Inferior parietal cortex (tissue), 1 donor: ENCODE results near the gene PZP.
"Not testable (repeated sequence)": the region's sequence is repeated elsewhere in the genome, so short reads cannot be mapped to it uniquely, and the experiment has no call there.

ENCODE experiments used
- DNase-seq: peaks from one replicate; pipeline ENCODE4 v3.0.0-alpha.2; 2016; ENCODE audit errors: extremely low spot score

Gene PZP

GRCh38 chr12:9208229-9208628 is at the start of gene PZP:
Gene PZP (minus strand): TSS chr12:9208395. CDS start chr12:9208341, 54 bp downstream.
- DNase-seq = no peak

DNA sequence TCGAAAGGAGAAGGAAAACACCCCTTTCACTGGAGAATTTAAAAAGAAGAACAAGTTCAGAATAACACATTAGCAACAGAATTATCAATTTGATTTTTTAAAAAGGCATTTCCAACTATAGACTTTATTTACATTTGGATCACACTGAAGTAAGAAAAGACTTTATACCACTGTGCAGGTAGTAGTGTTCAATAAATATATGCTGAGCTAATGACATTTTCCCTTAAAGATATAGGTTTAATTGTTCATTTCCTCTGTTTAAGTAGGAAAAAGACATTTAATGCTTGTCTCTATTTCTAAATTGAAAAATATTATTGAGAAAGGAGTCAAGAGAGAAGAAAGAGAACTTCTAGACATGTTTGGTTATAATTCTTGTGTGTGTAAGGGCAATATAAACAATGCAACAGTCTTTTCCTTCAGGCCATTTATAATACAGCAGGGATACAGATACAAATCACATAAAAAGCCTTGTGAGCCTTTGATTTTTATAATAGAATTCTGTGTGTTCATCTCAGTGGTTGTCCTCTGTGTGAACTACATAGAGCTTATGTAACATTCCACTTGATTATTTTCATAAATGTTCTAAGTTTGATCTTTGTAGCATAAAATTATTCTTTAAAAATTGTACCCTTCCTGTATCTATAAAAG is 48.7 kb upstream of the PZP start:
- no peak for DNase-seq

GRCh38 chr12:9256341-9256740 is 48.1 kb upstream of the PZP start:
- DNase-seq = no peak

- DNase-seq = no peak
These were observed 47.6 kb upstream of the PZP start for GRCh38 chr12:9255837-9256236.

DNA sequence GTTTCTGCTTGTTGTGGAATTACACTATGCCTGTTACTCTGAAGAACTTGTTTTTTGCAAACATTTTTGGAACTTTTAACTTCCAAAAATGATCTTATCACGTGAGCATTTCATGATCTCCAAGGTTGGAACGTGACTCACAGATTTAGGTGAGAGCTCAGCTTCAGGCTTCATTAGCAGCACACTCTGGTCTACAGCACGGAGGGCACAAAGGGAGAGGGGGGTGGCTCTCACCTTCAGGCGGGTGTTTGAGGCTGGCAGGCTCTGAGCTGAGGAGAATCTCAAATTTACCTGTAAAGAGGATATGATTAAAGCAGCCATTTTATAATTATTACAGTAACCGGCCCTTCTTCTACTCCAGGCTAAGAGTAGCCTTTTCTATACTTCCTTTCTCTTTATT is 45.3 kb upstream of the PZP start:
- DNase-seq = no peak

GRCh38 chr12:9252791-9253190 is 44.6 kb upstream of the PZP start:
- DNase-seq = not testable (repeated sequence)

DNA sequence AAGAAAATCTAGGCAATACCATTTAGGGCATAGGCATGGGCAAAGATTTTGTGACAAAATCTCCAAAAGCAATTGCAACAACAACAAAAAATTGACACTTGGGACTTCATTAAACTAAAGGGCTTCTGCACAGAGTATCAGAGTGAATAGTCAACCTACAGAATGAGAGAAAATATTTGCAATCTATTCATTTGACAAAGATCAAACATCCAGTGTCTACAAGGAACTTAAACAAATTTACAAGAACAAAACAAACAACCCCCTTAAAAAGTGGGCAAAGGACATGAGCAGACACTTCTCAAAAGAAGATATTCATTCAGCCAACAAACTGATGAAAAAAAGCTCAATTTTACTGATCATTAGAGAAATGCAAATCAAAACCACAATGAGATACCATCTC is 44.1 kb upstream of the PZP start:
- no peak for DNase-seq

DNA sequence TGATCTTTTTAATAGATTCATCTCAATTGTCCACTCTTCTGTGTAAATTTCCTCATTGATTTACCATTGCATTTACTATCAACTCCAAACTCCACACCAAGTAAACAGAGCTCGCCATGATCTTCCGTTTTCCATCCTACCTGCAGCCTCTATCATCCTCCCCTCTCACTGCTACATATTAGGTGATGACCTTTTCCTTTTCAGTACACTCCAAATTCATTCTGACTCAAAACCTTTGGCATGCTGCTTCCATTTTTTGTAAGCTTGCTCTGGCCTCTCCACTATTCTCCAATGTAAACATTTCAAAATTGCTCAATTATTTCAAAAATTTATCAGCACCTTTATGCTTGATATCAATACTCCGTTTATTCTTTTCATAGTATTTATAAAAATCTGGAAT is 40.2 kb upstream of the PZP start:
- DNase-seq = no peak

DNA sequence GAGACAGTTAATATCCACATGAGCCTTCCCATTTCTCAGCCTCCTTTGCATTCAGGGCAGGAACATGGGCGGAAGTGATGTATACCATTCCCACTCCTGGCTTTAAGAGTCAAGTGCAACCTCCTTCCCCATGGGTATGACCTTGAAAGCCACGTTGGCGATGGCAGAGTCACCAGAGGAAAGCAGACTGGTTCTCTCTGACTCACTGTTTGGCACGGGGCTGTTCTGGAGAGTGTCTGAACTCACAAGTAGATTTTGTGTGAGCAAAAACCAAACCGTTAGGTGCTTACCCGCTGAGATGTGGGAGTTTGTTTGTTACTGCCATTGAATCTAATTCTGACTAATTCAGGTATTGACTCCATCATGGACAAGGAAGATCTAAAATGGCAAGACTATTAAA is 36.7 kb upstream of the PZP start:
- no peak for DNase-seq

DNA sequence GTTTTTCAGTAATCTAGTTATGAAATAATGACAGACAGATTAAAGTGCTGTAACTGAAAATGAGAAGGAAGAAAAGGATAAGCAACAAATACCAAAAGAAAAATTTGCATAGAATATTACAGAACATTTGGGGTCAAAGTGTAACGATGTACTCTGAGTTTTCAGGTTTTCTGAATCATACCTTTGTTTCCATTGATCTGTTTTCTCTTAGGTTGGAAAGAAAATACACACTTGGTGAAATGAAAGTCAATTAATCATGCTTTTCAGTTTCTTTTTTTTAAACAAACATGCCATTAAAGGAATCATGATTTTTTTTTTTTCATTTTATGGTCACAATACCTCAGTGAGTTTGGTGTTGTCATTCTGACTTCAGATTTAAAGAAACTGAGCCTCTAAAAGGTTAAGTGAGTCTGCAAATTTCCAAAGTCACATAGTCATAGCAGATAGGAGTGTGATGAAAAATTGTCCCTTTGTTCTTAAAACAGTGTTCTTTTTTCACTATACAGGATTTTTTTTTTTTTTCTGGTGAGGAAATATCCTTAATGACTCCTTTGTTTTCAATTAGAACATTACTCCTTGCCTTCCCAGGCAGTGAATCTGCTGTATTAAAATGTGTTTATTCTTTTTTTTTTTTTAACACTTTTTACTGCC is 35.9 kb upstream of the PZP start:
- no peak for DNase-seq

GRCh38 chr12:9241301-9241700 is 33.1 kb upstream of the PZP start:
- DNase-seq = no peak

DNA sequence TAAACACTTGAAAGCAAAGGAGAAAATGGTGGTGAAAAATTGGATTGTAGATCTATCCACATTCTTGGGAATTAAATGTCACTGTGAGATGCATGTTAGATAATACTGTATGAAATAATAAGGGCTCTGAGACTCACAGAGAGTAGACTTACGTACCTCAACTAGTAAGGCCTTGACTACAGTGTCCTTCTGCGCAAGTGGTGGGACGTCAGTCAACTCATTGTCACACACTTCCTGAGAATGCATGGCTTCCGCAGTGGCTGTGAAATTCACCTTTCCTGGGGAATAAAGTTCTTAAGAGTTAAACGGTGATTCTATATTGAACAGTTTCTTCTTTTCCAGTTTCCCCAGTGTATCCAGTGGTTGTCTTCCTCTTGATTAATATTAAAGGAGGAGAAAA is 32.6 kb upstream of the PZP start:
- DNase-seq = no peak

- not testable (repeated sequence) for DNase-seq
These were observed 31.9 kb upstream of the PZP start for GRCh38 chr12:9240004-9240635.

GRCh38 chr12:9237286-9237685 is 29.1 kb upstream of the PZP start:
- DNase-seq = no peak

GRCh38 chr12:9235519-9235918 is 27.3 kb upstream of the PZP start:
- no peak for DNase-seq

DNA sequence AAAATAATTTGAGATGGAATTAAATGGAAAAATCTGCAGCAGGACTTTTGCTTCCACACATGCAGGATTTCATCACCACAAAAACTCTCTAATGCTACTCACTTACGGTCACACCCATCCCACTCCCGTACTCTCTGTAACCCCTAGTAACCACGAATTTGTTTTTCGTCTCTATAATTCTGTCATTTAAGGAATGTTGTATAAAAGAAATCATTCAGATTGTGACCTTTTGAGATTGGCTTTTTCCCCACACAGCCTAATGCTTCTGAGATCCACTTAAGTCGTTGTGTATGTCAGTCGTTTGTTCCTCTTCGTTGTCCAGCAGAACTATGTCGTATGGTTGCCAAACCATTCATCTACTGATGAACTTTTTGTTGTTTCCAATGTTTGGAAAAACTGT is 19.8 kb upstream of the PZP start:
- DNase-seq = no peak

- DNase-seq = no peak
These were observed 15.6 kb upstream of the PZP start for GRCh38 chr12:9223830-9224229.

DNA sequence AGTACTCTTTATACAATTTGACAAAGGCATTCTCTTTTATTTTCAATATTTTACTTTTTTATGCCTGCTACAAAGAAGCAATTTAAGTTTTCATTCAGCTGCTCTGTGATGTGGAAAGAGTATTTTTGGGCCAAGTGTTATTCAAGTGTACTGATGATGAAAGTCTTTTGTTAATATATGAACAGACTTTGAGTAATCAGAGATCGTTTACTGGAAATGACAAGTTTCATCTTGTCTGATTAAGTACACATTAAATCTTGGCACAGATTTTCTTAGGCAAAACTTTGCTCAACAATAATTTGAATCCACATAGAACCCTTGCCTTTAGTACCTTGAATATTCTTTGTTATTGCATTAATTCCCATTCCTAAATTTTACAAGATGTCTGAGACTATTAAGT is 13.3 kb upstream of the PZP start:
- DNase-seq = no peak

- DNase-seq = not testable (repeated sequence)
These were observed 12.8 kb upstream of the PZP start for GRCh38 chr12:9221011-9221410.

DNA sequence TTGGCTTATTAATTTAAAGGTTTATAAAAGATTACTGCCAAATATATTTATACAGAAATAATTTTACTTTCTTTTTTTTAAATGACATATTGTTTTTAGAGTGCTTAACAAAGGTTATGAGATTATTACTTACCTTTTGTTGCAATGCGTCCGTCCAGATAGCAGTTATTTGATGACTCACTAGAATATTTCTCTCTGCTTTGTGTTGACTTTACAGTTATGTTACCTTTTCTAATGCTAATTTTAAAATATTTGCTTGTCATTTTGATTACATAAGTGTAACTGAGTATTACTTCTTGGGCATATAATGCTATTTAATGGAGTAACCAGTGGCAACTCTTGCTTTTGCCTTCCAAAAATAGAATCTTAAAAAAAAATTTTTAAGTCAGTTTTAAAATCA is 6.3 kb upstream of the PZP start:
- no peak for DNase-seq

DNA sequence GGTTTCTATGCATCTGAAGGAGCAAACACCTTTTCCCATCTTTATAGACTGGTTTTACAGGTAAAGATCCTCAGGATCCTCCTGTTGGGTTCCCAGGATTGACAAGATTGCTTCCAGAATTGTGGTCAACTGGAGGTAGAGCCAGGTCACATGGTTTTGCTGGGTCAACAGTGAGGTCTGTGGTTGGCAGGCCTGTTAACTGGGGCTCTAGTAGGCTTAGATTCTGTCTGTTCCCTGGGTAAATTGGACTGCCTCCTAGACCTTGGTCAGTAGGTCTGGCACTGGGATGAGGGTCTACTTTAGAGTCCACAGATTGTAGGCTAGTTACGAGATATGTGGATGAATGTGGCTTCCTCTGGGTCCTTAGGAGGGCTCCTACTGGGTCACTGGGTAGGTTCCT is 3.5 kb upstream of the PZP start:
- no peak for DNase-seq

- DNase-seq = no peak
These were observed 3.8 kb downstream of the PZP start for GRCh38 chr12:9204380-9204779.

- no peak for DNase-seq
These were observed 10.2 kb downstream of the PZP start for GRCh38 chr12:9198012-9198411.
